MM.1S (cell line): ENCODE data around the gene ANXA2.

ENCODE experiments used
- DNase-seq: peaks from one replicate; pipeline ENCODE4 v3.0.0-alpha.2; 2015
- H2AFZ ChIP-seq: fragments of 300-600 bp; sonication (generic); 2 replicates; pipeline ENCODE4 v1.6.0; 2016; ENCODE audit warnings: antibody characterized with exemption, low read length
- H3F3A ChIP-seq: fragments of 300-600 bp; sonication (generic); 2 replicates; pipeline ENCODE4 v1.6.1; 2016; ENCODE audit warnings: mild to moderate bottlenecking, antibody characterized with exemption, low read length, moderate library complexity, mixed read lengths; ENCODE audit not compliant: insufficient read depth
- H3K27ac ChIP-seq: fragments of 300-600 bp; sonication (generic); 2 replicates; pipeline ENCODE4 v1.5.1; 2016; ENCODE audit warnings: mild to moderate bottlenecking, low read length
- H3K27me3 ChIP-seq: fragments of 300-600 bp; sonication (generic); replicated peaks from 2 replicates; pipeline ENCODE4 v1.6.0; 2016; ENCODE audit warnings: low read length; ENCODE audit not compliant: insufficient read depth
- H3K36me3 ChIP-seq: fragments of 300-600 bp; sonication (generic); replicated peaks from 2 replicates; pipeline ENCODE4 v1.6.1; 2016; ENCODE audit warnings: mild to moderate bottlenecking, low read length, mixed read lengths; ENCODE audit not compliant: insufficient read depth
- H3K4me1 ChIP-seq: fragments of 300-600 bp; sonication (generic); 2 replicates; pipeline ENCODE4 v1.6.1; 2016; ENCODE audit warnings: low read length, mixed read lengths
- H3K4me2 ChIP-seq: fragments of 300-600 bp; sonication (generic); 2 replicates; pipeline ENCODE4 v1.6.0; 2016; ENCODE audit warnings: low read depth, low read length
- H3K4me3 ChIP-seq: fragments of 300-600 bp; sonication (generic); 2 replicates; pipeline ENCODE4 v1.5.1; 2016; ENCODE audit warnings: low read length, mixed read lengths
- H3K79me2 ChIP-seq: fragments of 300-600 bp; sonication (generic); 2 replicates; pipeline ENCODE4 v1.6.1; 2016; ENCODE audit warnings: mixed run types, low read length, mixed read lengths
- H3K9ac ChIP-seq: fragments of 300-600 bp; sonication (generic); 2 replicates; pipeline ENCODE4 v1.6.1; 2016; ENCODE audit warnings: low read length, mixed read lengths
- H3K9me2 ChIP-seq: fragments of 300-600 bp; sonication (generic); replicated peaks from 2 replicates; pipeline ENCODE4 v1.6.1; 2016; ENCODE audit warnings: mild to moderate bottlenecking, low read length, mixed read lengths; ENCODE audit not compliant: insufficient read depth
- H3K9me3 ChIP-seq: fragments of 300-600 bp; sonication (generic); replicated peaks from 2 replicates; pipeline ENCODE4 v1.6.1; 2016; ENCODE audit warnings: mild to moderate bottlenecking, low read length, mixed read lengths; ENCODE audit not compliant: insufficient read depth
- H4K20me1 ChIP-seq: fragments of 300-600 bp; sonication (generic); 2 replicates; pipeline ENCODE4 v1.6.1; 2016; ENCODE audit warnings: mild to moderate bottlenecking, low read length, moderate library complexity, mixed read lengths; ENCODE audit not compliant: insufficient read depth
- CTCF ChIP-seq: fragments of 300-600 bp; sonication (generic); IDR thresholded peaks from 2 replicates; pipeline ENCODE4 v1.5.1; 2016; ENCODE audit warnings: antibody characterized with exemption, low read length, mixed read lengths
- EZH2 ChIP-seq: fragments of 300-600 bp; sonication (generic); optimal IDR thresholded peaks from 2 replicates; pipeline ENCODE3; 2017; ENCODE audit warnings: low read depth, mild to moderate bottlenecking, antibody characterized with exemption, low read length, mixed read lengths
- EZH2phosphoT487 ChIP-seq: fragments of 300-600 bp; sonication (generic); IDR thresholded peaks from 2 replicates; pipeline ENCODE4 v1.6.1; 2018; ENCODE audit warnings: antibody characterized with exemption, low read length

Gene ANXA2

GRCh38 chr15:60396100-60396499 lies 1.7 kb downstream of the ANXA2 start:
- peak overlapping the region; percentile 54; the same call in 1 of the 2 replicates for H3K4me2 ChIP-seq
- no peaks in the 10 kb centered on the region for H3K36me3 ChIP-seq
- no peak overlapping the region for H3K9ac ChIP-seq
- no peaks in the 10 kb centered on the region for H3K27me3 ChIP-seq
- no peak overlapping the region for H2AFZ ChIP-seq
- H3K4me1 ChIP-seq, result peaks cover 7% of the 10 kb centered on the region
- no peak overlapping the region for H3K27ac ChIP-seq
- peaks cover 8% of the 10 kb centered on the region; the same call in 1 of the 2 replicates for H3F3A ChIP-seq
- no peaks in the 10 kb centered on the region for H4K20me1 ChIP-seq
- DNase-seq, result no peak
- H3K9me3 ChIP-seq, result no peaks in the 10 kb centered on the region
- no peak overlapping the region for H3K4me3 ChIP-seq
- no peak for TF ChIP-seq EZH2
- no peak for TF ChIP-seq EZH2phosphoT487
- TF ChIP-seq CTCF, result no peak
- H3K79me2 ChIP-seq, result peaks cover 65% of the 10 kb centered on the region
- no peaks in the 10 kb centered on the region for H3K9me2 ChIP-seq

GRCh38 chr15:60395276-60396011 lies 2.3 kb downstream of the ANXA2 start:
- H3F3A ChIP-seq, result peaks cover 8% of the 10 kb centered on the region; the same call in 1 of the 2 replicates

GRCh38 chr15:60394689-60395097 lies 3.1 kb downstream of the ANXA2 start:
- DNase-seq, result no peak
- Histone ChIP-seq H3K27ac (no peak overlapping the region), H3K27me3 (no peaks in the 10 kb centered on the region), H3K79me2 (peaks cover 79% of the 10 kb centered on the region), H3K4me3 (no peak overlapping the region), H3K9me3 (no peaks in the 10 kb centered on the region), H3K36me3 (no peaks in the 10 kb centered on the region), H3K4me2 (no peak overlapping the region), H2AFZ (no peak overlapping the region), H3K9ac (no peak overlapping the region), H3K4me1 (peaks cover 13% of the 10 kb centered on the region), H4K20me1 (no peaks in the 10 kb centered on the region), H3K9me2 (no peaks in the 10 kb centered on the region), H3F3A (peaks cover 10% of the 10 kb centered on the region)
- TF ChIP-seq EZH2phosphoT487 (no peak), CTCF (no peak)

More at GRCh38 chr15:60395276-60396011, 2.3 kb downstream of the ANXA2 start:
- Histone ChIP-seq H3K4me2 (no peak overlapping the region), H3K79me2 (peaks cover 72% of the 10 kb centered on the region), H3K4me1 (peaks cover 7% of the 10 kb centered on the region), H3K4me3 (no peak overlapping the region), H3K9me3 (no peaks in the 10 kb centered on the region), H3K9ac (no peak overlapping the region), H3K36me3 (no peaks in the 10 kb centered on the region), H3K9me2 (no peaks in the 10 kb centered on the region), H3K27ac (no peak overlapping the region), H2AFZ (no peak overlapping the region), H3K27me3 (no peaks in the 10 kb centered on the region), H4K20me1 (no peaks in the 10 kb centered on the region)
- no peak for TF ChIP-seq CTCF
- no peak for TF ChIP-seq EZH2
- TF ChIP-seq EZH2phosphoT487, result no peak
- no peak for DNase-seq
